ENCODE data around the gene CPLX4.
"Not testable (repeated sequence)": the region's sequence is repeated elsewhere in the genome, so short reads cannot be mapped to it uniquely, and the experiment has no call there.

CPLX4 gene

DNA sequence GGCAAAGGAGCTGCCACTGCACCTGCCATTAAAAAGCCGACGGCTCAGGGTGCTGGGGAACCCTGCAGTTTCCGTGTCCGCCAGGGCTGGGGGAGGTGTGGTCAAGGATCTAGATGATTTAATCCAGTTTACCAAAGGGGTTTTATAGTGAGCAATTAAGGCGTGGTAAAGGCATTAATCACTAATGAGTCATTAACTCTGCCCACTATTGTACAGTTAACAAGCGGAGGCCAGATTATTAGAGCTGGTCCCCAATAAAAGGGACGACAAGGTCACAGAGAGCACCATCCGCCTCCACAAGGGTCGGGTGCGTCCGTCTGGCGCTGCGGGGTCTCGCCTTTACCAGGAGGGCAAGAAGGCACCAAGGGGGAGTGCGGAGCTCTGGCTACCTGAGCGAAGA, 54.8 kb downstream of the CPLX4 start:
- in situ Hi-C loops (cut with HindIII; ENCODE audit: low sequenced_read_pairs) = no loop called here
- DNase-seq (ENCODE audit: low read depth) = no peak
- H3K4me3 ChIP-seq (ENCODE audit: low read depth, low read length) = no peak overlapping the region
- TF ChIP-seq, protein P1, sequence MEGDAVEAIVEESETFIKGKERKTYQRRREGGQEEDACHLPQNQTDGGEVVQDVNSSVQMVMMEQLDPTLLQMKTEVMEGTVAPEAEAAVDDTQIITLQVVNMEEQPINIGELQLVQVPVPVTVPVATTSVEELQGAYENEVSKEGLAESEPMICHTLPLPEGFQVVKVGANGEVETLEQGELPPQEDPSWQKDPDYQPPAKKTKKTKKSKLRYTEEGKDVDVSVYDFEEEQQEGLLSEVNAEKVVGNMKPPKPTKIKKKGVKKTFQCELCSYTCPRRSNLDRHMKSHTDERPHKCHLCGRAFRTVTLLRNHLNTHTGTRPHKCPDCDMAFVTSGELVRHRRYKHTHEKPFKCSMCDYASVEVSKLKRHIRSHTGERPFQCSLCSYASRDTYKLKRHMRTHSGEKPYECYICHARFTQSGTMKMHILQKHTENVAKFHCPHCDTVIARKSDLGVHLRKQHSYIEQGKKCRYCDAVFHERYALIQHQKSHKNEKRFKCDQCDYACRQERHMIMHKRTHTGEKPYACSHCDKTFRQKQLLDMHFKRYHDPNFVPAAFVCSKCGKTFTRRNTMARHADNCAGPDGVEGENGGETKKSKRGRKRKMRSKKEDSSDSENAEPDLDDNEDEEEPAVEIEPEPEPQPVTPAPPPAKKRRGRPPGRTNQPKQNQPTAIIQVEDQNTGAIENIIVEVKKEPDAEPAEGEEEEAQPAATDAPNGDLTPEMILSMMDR (IDR thresholded peaks at IDR 0.05; ENCODE audit: low read depth, low read length, missing control alignments) = no peak

DNA sequence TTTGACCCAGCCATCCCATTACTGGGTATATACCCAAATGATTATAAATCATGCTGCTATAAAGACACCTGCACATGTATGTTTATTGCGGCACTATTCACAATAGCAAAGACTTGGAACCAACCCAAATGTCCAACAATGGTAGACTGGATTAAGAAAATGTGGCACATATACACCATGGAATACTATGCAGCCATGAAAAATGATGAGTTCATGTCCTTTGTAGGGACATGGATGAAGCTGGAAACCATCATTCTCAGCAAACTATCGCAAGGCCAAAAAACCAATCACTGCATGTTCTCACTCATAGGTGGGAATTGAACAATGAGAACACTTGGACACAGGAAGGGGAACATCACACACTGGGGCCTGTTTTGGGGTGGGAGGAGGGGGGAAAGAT, 56.2 kb downstream of the CPLX4 start:
- in situ Hi-C loops (cut with HindIII; ENCODE audit: low sequenced_read_pairs); H3K4me3 ChIP-seq (ENCODE audit: low read depth, low read length); DNase-seq (ENCODE audit: low read depth): not testable (repeated sequence)

DNA sequence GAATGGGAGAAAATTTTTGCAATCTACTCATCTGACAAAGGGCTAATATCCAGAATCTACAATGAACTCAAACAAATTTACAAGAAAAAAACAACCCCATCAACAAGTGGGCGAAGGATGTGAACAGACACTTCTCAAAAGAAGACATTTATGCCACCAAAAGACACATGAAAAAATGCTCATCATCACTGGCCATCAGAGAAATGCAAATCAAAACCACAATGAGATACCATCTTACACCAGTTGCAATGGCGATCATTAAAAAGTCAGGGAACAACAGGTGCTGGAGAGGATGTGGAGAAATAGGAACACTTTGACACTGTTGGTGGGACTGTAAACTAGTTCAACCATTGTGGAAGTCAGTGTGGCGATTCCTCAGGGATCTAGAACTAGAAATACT, 56.6 kb downstream of the CPLX4 start:
- DNase-seq (ENCODE audit: low read depth); in situ Hi-C loops (cut with HindIII; ENCODE audit: low sequenced_read_pairs); H3K4me3 ChIP-seq (ENCODE audit: low read depth, low read length): not testable (repeated sequence)

DNA sequence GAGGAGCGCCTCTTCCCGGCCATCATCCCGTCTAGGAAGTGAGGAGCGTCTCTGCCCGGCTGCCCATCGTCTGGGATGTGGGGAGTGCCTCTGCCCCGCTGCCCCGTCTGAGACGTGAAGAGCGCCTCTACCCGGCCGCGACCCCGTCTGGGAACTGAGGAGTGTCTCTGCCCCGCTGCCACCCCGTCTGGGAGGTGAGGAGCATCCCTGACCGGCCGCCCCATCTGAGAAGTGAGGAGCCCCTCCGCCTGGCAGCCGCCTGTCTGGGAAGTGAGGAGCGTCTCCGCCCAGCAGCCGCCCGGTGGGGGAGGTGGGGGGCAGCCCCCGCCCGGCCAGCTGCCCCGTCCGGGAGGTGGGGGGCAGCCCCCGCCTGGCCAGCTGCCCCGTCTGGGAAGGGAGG, 63.0 kb downstream of the CPLX4 start:
- DNase-seq (ENCODE audit: low read depth); in situ Hi-C loops (cut with HindIII; ENCODE audit: low sequenced_read_pairs); H3K4me3 ChIP-seq (ENCODE audit: low read depth, low read length): not testable (repeated sequence)

DNA sequence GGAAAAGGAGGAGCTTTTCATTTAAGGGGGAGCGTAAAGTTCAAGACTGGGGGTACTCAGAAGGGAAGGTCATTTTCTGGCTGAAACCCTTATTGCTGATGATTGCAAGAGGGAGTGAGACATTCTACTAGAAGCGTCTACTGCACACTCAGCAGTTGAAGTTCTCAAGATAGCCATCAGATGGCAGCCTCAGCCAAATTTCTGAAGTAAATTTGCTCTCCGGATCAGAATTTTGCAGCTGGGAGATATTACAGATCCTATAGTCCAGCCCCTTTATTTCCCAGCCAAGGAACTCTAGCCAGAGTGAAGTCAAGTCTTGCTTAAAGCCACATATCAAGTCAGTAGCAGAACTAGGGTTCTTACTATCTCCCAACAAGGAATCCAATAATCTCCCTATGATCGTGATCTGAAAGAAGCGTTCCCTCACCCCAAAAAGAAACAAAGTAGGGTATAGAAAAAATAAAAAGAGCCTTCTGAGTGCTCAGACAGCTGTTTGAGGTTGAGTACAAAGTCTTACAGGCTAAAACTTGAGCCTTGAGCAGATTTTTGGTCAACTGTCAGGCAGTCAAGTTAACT, 69.2 kb downstream of the CPLX4 start:
- DNase-seq (ENCODE audit: low read depth) = peak; percentile 60
- in situ Hi-C loops (cut with HindIII; ENCODE audit: low sequenced_read_pairs) = no loop called here

DNA sequence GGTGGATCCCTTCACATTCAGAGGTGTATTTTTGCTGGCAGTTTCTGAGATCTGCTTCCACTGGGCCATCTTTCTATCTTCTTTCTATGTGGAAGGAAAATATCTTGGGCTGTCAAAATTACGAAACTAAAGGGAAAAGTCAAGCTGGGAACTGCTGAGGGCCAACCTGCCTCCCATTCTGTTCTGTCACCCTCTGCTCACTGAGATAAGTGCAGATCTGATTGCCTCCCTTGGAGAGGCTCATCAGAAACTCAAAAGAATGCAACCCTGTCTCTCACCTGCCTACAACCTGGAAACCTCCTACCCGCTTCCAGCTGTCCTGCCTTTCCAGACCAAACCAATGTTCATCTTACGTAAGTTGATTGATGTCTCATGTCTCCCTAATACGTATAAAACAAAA, 71.7 kb downstream of the CPLX4 start:
- TF ChIP-seq, protein P1 (IDR thresholded peaks at IDR 0.05; ENCODE audit: low read depth, low read length, missing control alignments) = no peak
- in situ Hi-C loops (cut with HindIII; ENCODE audit: low sequenced_read_pairs) = no loop called here
- no peak for DNase-seq (ENCODE audit: low read depth)
- no peak overlapping the region for H3K4me3 ChIP-seq (ENCODE audit: low read depth, low read length)

More for the DNA sequence above, 69.2 kb downstream of the CPLX4 start:
- no peak overlapping the region for H3K4me3 ChIP-seq (ENCODE audit: low read depth, low read length)
- TF ChIP-seq, protein P1 (IDR thresholded peaks at IDR 0.05; ENCODE audit: low read depth, low read length, missing control alignments) = peak; percentile 85
